Skeletal muscle satellite cell (primary cell): ENCODE results near the gene CADPS2.

Experiments used
- H3K27me3 ChIP-seq: 2 replicates; pipeline ENCODE4 v1.7.0; 2013; ENCODE audit warnings: low read length; ENCODE audit not compliant: control insufficient read depth, insufficient read depth
- H3K36me3 ChIP-seq: 2 replicates; pipeline ENCODE4 v1.7.0; 2013; ENCODE audit warnings: mild to moderate bottlenecking, control low read depth, low read length; ENCODE audit not compliant: insufficient read depth
- H3K4me1 ChIP-seq: 2 replicates; pipeline ENCODE4 v1.7.0; 2013; ENCODE audit warnings: low read length; ENCODE audit not compliant: control insufficient read depth, insufficient read depth
- H3K4me2 ChIP-seq: 2 replicates; pipeline ENCODE4 v1.7.0; 2013; ENCODE audit warnings: mild to moderate bottlenecking, low read length
- H3K4me3 ChIP-seq: 2 replicates; pipeline ENCODE4 v1.7.0; 2013; ENCODE audit warnings: low read length
- H3K9ac ChIP-seq: 2 replicates; pipeline ENCODE4 v1.7.0; 2013; ENCODE audit warnings: mild to moderate bottlenecking, low read depth, low read length, moderate library complexity
- H3K9me3 ChIP-seq: replicated peaks from 2 replicates; pipeline ENCODE4 v1.7.0; 2013; ENCODE audit warnings: mild to moderate bottlenecking, control low read depth, low read length

CADPS2 gene

DNA sequence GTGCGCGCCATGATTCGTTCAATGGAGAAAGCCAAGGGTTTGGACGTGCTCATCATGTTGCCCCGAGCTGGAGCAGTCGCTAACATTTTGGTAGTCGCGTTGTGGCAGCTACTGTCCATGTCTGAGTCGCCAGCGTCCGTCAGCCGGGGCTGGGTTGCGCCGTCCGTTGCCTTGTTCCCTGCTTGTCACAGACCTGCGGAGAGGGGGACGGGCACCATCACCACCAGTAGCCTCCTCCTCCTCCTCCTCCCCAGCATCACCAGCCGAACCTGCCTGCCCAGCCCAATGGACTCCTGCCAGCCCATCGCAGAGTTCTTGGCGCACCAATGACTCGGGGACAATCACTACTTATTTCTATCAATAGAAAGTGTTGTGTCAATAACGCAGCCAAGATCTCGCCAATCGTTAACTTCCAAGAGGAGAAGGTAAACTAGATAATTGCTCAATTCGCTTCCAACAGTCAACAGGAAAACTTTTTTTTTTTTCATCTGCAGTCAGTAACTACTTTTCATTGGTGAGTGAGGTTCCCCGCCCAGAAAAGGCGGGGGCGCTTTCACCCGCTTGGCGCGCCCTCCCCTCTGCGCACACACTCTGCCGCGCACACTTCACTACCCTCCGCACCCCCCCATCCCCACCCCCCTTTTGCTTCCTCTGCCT, 581.8 kb downstream of the CADPS2 start, which contains the start of gene FEZF1:
Gene FEZF1 (minus strand): TSS at position 432 of the 657 bp plus-strand sequence. CDS start 313 bp downstream, at position 119.
- H3K36me3 ChIP-seq, result no peaks in the 10 kb centered on the region
- H3K27me3 ChIP-seq, result peaks cover 99% of the 10 kb centered on the region
- H3K9me3 ChIP-seq, result no peaks in the 10 kb centered on the region
- peak within 1 kb of the TSS; percentile 77 for H3K4me2 ChIP-seq
- peaks cover 36% of the 10 kb centered on the region for H3K4me1 ChIP-seq
- H3K9ac ChIP-seq, result no peak within 1 kb of the TSS
- H3K4me3 ChIP-seq, result peak within 1 kb of the TSS; percentile 64

DNA sequence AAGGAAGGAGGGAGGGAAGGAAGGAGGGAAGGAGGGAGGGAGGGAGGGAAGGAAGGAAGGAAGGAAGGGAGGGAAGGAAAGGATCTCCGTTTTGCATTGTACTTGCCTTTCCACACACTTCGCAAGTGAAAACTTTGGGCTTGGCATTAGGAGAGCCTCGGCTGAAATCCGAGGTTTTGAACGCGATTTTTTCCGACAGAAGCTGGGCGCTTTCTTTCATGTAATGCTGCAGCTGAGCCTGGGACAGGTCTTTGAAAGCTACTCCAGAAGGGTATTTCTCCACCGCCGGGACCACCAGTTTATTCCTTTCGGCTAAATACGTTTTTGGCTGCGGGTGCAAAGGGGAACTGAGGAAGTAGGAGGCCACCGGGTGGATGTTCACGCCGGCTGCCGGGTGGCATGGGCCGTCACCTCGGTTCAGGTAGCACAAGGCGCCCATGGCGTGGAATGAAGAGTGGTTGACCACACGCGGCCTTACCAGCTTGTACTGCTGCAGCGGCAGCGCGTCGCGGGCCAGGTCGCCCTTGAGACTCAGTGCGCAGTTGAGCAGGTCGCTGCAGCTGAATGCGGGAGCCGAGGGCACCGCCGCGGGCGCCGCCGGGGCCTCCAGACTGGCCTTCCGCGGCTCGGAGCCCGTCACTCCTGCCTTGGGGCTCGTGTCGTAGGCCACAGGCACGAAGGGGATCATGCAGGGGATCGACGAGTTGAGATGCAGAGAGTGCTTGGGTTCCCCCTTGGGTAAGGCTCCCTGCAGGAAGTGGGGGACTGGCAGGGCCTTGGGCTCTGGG, 582.5 kb downstream of the CADPS2 start:
- Histone ChIP-seq H3K36me3 (no peaks in the 10 kb centered on the region), H3K9me3 (no peaks in the 10 kb centered on the region), H3K27me3 (peaks cover 99% of the 10 kb centered on the region), H3K4me2 (peak overlapping the region; percentile 77), H3K4me1 (peaks cover 36% of the 10 kb centered on the region), H3K4me3 (peak overlapping the region; percentile 64), H3K9ac (no peak overlapping the region)

GRCh38 chr7:122302761-122303530, 583.3 kb downstream of the CADPS2 start:
- peaks cover 99% of the 10 kb centered on the region for H3K27me3 ChIP-seq
- H3K9me3 ChIP-seq, result no peaks in the 10 kb centered on the region
- no peak overlapping the region for H3K4me2 ChIP-seq
- no peak overlapping the region for H3K4me3 ChIP-seq
- H3K9ac ChIP-seq, result no peak overlapping the region
- peaks cover 36% of the 10 kb centered on the region for H3K4me1 ChIP-seq
- H3K36me3 ChIP-seq, result no peaks in the 10 kb centered on the region

DNA sequence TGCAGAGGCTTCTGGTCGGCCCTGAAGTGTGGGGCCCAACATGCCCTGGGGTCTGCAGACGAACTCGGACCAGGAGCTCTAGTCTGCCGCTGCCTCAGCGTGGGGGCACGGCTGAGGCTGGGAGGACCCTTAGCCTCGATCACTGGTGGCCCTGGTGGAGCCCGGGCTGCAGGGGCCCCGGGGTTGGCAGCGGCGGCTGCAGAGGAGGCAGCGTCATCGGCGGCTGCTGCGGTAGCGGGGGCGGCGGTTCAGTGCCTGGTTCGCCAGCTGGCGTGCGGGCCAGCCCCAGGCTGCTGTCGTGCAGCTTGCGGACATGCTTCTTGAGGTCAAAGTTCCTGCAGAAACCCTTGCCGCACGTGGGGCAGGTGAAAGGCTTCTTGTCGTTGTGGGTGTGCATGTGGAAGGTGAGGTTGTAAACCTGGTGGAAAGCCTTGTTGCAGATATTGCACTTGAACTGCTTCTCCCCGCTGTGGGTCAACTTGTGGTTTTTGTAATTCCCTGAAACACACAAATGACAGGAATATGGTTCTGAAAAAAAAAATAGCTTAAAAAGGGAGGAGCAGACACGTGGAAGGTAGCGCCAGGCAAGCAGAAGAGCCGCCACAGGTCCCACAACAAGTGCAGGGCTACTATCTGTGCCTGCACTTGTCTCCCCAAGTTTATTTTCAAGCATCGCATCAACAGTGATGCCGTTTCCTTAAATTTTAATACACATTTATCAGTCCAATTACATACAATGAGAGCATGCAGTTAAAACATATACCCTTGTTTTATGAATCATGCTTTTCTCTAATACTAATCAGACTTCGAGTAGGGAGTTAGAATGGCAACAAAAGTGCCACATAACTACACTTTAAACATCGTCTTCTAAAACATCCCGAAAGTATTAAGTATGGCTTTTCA, 584.2 kb downstream of the CADPS2 start:
- Histone ChIP-seq H3K9me3 (no peaks in the 10 kb centered on the region), H3K36me3 (no peaks in the 10 kb centered on the region), H3K27me3 (peaks cover 100% of the 10 kb centered on the region), H3K4me3 (no peak overlapping the region), H3K9ac (no peak overlapping the region), H3K4me2 (peak overlapping the region; percentile 31), H3K4me1 (peaks cover 36% of the 10 kb centered on the region)

- no peak overlapping the region for H3K4me2 ChIP-seq
- peaks cover 99% of the 10 kb centered on the region for H3K27me3 ChIP-seq
- H3K4me1 ChIP-seq, result peaks cover 36% of the 10 kb centered on the region
- H3K4me3 ChIP-seq, result no peak overlapping the region
- H3K9me3 ChIP-seq, result no peaks in the 10 kb centered on the region
- no peaks in the 10 kb centered on the region for H3K36me3 ChIP-seq
- no peak overlapping the region for H3K9ac ChIP-seq
These were observed 585.1 kb downstream of the CADPS2 start for GRCh38 chr7:122300956-122301833.

GRCh38 chr7:122300211-122300932, 585.9 kb downstream of the CADPS2 start:
- peaks cover 99% of the 10 kb centered on the region for H3K27me3 ChIP-seq
- no peaks in the 10 kb centered on the region for H3K9me3 ChIP-seq
- H3K36me3 ChIP-seq, result no peaks in the 10 kb centered on the region
- H3K4me1 ChIP-seq, result peaks cover 28% of the 10 kb centered on the region
- H3K4me2 ChIP-seq, result peak overlapping the region; percentile 63
- H3K4me3 ChIP-seq, result peak overlapping the region; percentile 29
- H3K9ac ChIP-seq, result no peak overlapping the region

DNA sequence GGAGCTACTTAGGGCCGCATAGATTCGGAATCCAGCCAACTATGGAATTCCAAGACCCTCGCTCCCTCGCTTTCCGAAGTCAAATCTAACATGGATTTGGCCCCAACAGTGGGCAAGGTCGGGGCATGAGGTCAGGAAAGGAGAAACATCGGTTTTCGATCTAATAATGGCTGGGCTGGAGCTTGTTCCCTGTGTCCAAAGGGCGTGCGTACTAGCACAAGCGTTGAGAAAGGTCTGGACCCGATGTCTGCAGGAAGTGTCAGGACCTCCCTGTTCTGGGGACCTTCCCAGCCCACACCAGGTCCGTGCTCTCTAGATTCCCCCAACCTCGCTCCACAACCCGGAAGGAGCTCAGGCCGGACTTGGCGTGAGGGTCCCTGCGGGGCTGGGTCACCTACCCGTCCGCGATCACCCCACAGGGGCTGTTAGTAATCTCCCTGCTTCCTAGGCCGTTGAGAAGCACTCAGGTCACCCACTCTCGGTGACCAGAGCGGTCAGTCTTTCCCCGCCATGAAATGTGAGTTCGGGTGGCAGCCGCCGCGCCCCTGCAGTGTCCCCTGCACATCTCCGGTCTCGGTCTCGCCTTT, 586.5 kb downstream of the CADPS2 start:
- H3K27me3 ChIP-seq, result peaks cover 98% of the 10 kb centered on the region
- H3K36me3 ChIP-seq, result no peaks in the 10 kb centered on the region
- H3K4me3 ChIP-seq, result peak overlapping the region; percentile 29
- H3K9me3 ChIP-seq, result no peaks in the 10 kb centered on the region
- H3K4me2 ChIP-seq, result peak overlapping the region; percentile 63
- no peak overlapping the region for H3K9ac ChIP-seq
- peaks cover 23% of the 10 kb centered on the region for H3K4me1 ChIP-seq

GRCh38 chr7:122298618-122299017, 587.6 kb downstream of the CADPS2 start:
- no peaks in the 10 kb centered on the region for H3K9me3 ChIP-seq
- H3K9ac ChIP-seq, result no peak overlapping the region
- H3K4me3 ChIP-seq, result no peak overlapping the region
- no peak overlapping the region for H3K4me2 ChIP-seq
- H3K27me3 ChIP-seq, result peaks cover 94% of the 10 kb centered on the region
- no peaks in the 10 kb centered on the region for H3K36me3 ChIP-seq
- peaks cover 13% of the 10 kb centered on the region for H3K4me1 ChIP-seq

- peaks cover 92% of the 10 kb centered on the region for H3K27me3 ChIP-seq
- H3K4me2 ChIP-seq, result no peak overlapping the region
These were observed 588.1 kb downstream of the CADPS2 start for GRCh38 chr7:122298131-122298530.

More at GRCh38 chr7:122298131-122298530, 588.1 kb downstream of the CADPS2 start:
- no peaks in the 10 kb centered on the region for H3K9me3 ChIP-seq
- no peak overlapping the region for H3K4me3 ChIP-seq
- H3K4me1 ChIP-seq, result peaks cover 13% of the 10 kb centered on the region
- no peak overlapping the region for H3K9ac ChIP-seq
- no peaks in the 10 kb centered on the region for H3K36me3 ChIP-seq
